Subcutaneous adipose tissue (tissue), 4 donors: ENCODE measurements around the gene EML2. TPM values are rescaled to one million over a fixed set of nuclear protein-coding genes. Genes with fewer than 3 reads are reported as not detected.

Experiments
- CTCF ChIP-seq: fragments of 450-650 bp; IDR thresholded peaks from one replicate; pipeline ENCODE4 v1.5.1; 2016; ENCODE audit warnings: low read depth, mild to moderate bottlenecking, control low read depth, antibody characterized with exemption, moderate library complexity
- small RNA-seq: library from RNA; depleted of rRNA; stranded (forward); fragments of <200 nt; gene quantifications from one replicate; pipeline ENCODE3, GENCODE V24; 2016
- total RNA-seq, 4 donors: library from RNA; depleted of rRNA; stranded (reverse); fragments of >200 nt; gene quantifications; one replicate each; pipeline ENCODE4 v1.1.0, GENCODE V29; 2016

Gene EML2
- total RNA-seq, 4 donors from 2014 or later, result 5.4 to 32.6 (median 20.7) TPM

GRCh38 chr19:45564131-45564780 lies 74.9 kb downstream of the EML2 start:
- TF ChIP-seq CTCF, result no peak

GRCh38 chr19:45560686-45561085 lies 78.5 kb downstream of the EML2 start:
- TF ChIP-seq CTCF, result no peak

DNA sequence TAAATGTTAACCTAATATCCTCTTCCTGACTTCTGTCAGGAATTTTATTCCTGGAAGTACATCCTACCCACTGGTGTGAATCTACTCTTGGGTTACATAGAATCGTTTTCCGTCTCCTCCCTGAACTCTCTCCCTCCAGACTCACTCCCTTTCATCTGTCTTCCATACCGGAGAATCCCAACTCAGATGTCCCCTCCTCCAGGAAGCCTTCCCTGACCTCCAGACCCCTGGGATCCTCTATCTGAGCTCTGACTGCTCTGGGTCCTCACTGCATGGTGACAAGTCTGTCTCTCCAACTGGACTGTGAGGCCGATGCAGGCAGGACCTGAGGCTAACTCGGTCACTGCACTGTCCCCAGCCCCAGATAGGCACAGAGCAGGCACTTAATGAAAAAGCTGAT lies 79.2 kb downstream of the EML2 start:
- TF ChIP-seq CTCF, result no peak

Small RNA genes within 50 kb of the gene (small RNA-seq; reads per million reads assigned to genes)
- gene MIR642A (0.85 reads per million), gene RN7SL836P (not detected)

Other genes starting within 250 kb of the EML2 start
- 10 to 100 TPM in 1 of 4 donors, 1 to 10 TPM in 3; 4.0 to 10.7 (median 4.2) TPM for gene PPP1R13L, start 234.3 kb downstream of the EML2 start, total RNA-seq
- gene POLR1G, start 232.8 kb downstream of the EML2 start, total RNA-seq, result 1 to 10 TPM; 1.1 to 2.9 (median 1.6) TPM
- 10 to 100 TPM; 57.5 to 85.2 (median 64.7) TPM for gene ERCC1, start 215.5 kb downstream of the EML2 start, total RNA-seq
- gene FOSB, start 171.4 kb downstream of the EML2 start, total RNA-seq, result 10 to 100 TPM in 1 of 4 donors, 1 to 10 TPM in 3; 1.8 to 14.5 (median 2.4) TPM
- 10 to 100 TPM in 2 of 4 donors, 1 to 10 TPM in 2; 5.3 to 11.5 (median 9.9) TPM for gene RTN2, start 142.3 kb downstream of the EML2 start, total RNA-seq
- gene PPM1N, start 141.0 kb downstream of the EML2 start, total RNA-seq, result 1 to 10 TPM in 3 of 4 donors, not detected in 1; 1.3 to 2.0 (median 2.0) TPM
- gene VASP, start 131.9 kb downstream of the EML2 start, total RNA-seq, result 10 to 100 TPM; 24.9 to 44.5 (median 40.5) TPM
- gene OPA3, start 54.6 kb downstream of the EML2 start, total RNA-seq, result 10 to 100 TPM in 1 of 4 donors, 1 to 10 TPM in 3; 2.7 to 11.6 (median 6.4) TPM
- 10 to 100 TPM in 1 of 4 donors, 1 to 10 TPM in 3; 2.0 to 10.4 (median 5.9) TPM for gene GPR4, start 37.2 kb downstream of the EML2 start, total RNA-seq
- gene GIPR, start 28.8 kb upstream of the EML2 start, total RNA-seq, result 10 to 100 TPM in 1 of 4 donors, 1 to 10 TPM in 2, under 1 TPM in 1; 0.34 to 20.0 (median 1.4) TPM
- gene SNRPD2, start 52.6 kb upstream of the EML2 start, total RNA-seq, result 100 to 1,000 TPM; 117 to 159 (median 152) TPM
- 1 to 10 TPM; 1.3 to 8.5 (median 3.3) TPM for gene QPCTL, start 53.3 kb upstream of the EML2 start, total RNA-seq
- 10 to 100 TPM in 1 of 4 donors, 1 to 10 TPM in 3; 5.1 to 12.1 (median 6.0) TPM for gene FBXO46, start 91.5 kb upstream of the EML2 start, total RNA-seq
- not detected for gene MEIOSIN, start 94.0 kb upstream of the EML2 start, total RNA-seq
- 10 to 100 TPM in 1 of 4 donors, 1 to 10 TPM in 3; 4.2 to 20.3 (median 6.9) TPM for gene SIX5, start 129.9 kb upstream of the EML2 start, total RNA-seq
- gene DMPK, start 143.1 kb upstream of the EML2 start, total RNA-seq, result 10 to 100 TPM in 3 of 4 donors, 1 to 10 TPM in 1; 7.0 to 39.2 (median 18.6) TPM
- gene DMWD, start 153.4 kb upstream of the EML2 start, total RNA-seq, result 10 to 100 TPM in 3 of 4 donors, 1 to 10 TPM in 1; 8.3 to 58.4 (median 16.6) TPM
- not detected for gene RSPH6A, start 175.9 kb upstream of the EML2 start, total RNA-seq
- 10 to 100 TPM; 15.7 to 50.5 (median 28.8) TPM for gene SYMPK, start 223.8 kb upstream of the EML2 start, total RNA-seq
- not detected for gene FOXA3, start 224.9 kb upstream of the EML2 start, total RNA-seq
- gene IRF2BP1, start 246.7 kb upstream of the EML2 start, total RNA-seq, result 10 to 100 TPM in 2 of 4 donors, 1 to 10 TPM in 2; 2.9 to 24.5 (median 10.9) TPM